GM19193 (cell line): Measurements from ENCODE around the gene CCNT2.

Source experiments
- POLR2A ChIP-seq: IDR thresholded peaks from 4 replicates; pipeline ENCODE4 v1.6.1; 2011; ENCODE audit not compliant: insufficient read depth, insufficient read length; ENCODE audit errors: extremely low read depth

CCNT2 gene

DNA sequence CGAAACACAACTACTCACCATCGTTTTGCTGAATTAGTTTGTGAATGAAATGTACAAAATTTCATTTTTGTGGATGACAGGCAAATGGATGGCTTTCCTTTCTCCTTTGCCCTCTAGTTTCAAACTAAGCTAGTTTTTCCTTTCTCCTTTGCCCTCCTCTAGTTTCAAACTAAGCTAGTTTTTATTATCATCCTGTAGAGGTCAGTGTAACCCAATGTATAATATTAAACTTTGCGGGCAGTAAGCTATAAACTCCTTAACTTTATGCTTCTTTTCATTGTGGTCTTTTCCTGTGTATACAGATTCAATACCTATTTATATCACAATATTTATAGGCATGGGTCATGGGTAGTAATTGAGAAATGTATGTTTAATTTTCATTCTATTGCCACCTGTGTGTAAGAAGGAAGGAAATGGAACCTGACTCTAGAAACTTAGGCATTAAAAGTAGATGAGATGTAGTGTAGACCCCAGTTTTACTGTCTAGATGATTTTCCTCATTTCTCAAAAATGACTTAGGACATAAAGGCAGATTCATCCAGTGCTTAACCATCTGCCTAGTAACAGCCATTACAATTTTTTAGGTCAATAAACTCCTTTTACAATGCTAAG, 70.5 kb downstream of the CCNT2 start:
- no peak for TF ChIP-seq POLR2A

GRCh38 chr2:134999521-134999920, 80.9 kb downstream of the CCNT2 start:
- TF ChIP-seq POLR2A: no peak

- TF ChIP-seq POLR2A: no peak
These were observed 84.2 kb downstream of the CCNT2 start for GRCh38 chr2:135002836-135003235.

DNA sequence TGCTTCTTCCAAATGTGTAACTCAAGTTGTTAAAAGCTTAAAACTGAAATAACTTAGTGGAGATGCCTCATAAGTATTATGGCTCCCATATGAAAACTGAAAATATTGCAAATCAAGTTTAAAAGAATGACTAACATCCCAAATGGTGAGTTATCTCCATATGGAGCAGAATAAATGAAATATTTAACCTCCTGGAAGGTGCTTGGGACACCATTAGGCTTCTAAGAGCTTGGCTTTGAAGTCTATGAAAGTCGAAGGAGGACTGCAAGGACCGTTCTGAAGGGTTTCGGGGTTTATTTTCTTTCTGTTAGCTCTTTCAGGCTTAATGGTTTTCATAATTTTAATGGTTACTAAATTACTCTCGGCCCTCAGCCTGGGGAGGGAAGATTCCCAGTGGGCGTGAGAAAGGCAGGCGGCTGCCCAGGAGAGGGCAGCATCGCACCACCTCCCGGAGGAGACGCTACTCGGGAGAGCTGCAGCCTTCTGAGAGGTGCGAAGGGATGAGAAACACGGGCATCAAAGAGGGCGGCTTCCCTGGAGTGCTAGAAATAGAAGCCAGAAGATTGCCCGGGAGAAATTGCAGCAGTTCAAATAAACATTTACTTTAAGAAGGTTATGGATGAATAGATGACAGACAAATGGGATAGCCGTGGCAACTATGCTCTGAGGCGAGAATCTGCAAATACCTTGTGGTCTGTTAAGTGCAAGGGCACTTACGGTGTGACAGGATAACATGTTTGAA, 85.6 kb downstream of the CCNT2 start:
- no peak for TF ChIP-seq POLR2A

DNA sequence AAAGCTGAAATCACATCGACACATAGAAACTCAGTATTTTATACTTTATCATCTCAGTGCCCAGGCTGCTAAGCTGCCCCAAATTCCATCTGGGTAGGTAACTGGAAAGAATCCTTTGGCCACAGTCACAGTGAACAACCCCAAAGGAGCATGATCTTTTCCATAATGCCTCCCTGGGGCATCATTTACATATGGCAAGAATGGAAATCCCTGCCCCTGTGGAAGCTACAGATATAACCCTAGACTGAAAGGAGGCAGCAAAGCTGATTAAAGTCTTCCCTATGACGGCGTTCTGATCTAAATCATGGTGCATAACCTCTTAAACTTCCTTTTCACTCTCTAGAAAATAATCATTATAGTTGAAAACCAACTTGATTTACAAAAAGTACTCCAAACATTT, 87.1 kb downstream of the CCNT2 start:
- no peak for TF ChIP-seq POLR2A
